H9 (cell line): ENCODE data around the gene MCF2L2. TPM values are rescaled to one million over a fixed set of nuclear protein-coding genes. Genes with fewer than 3 reads are reported as not detected.

ENCODE experiments used
- DNase-seq: peaks from one replicate; pipeline ENCODE4 v3.0.0-alpha.2; 2017
- H2AFZ ChIP-seq: one replicate; pipeline ENCODE4 v1.6.1; 2013; ENCODE audit warnings: mild to moderate bottlenecking, low read length, control low read depth, moderate library complexity
- H2AK5ac ChIP-seq: 2 replicates; pipeline ENCODE4 v1.6.1; 2013; ENCODE audit warnings: low read length, control low read depth, mixed read lengths; ENCODE audit not compliant: insufficient read length
- H2BK120ac ChIP-seq: one replicate; pipeline ENCODE4 v1.6.1; 2013; ENCODE audit warnings: low read depth, mild to moderate bottlenecking, low read length, control low read depth, inconsistent platforms; ENCODE audit not compliant: poor library complexity, severe bottlenecking
- H2BK12ac ChIP-seq: 2 replicates; pipeline ENCODE4 v1.6.1; 2013; ENCODE audit warnings: low read length, control low read depth, mixed read lengths, low read depth; ENCODE audit not compliant: insufficient read length
- H2BK15ac ChIP-seq: 2 replicates; pipeline ENCODE4 v1.6.1; 2013; ENCODE audit warnings: low read depth, low read length, control low read depth
- H2BK20ac ChIP-seq: one replicate; pipeline ENCODE4 v1.6.1; 2013; ENCODE audit warnings: low read depth, mild to moderate bottlenecking, low read length, control low read depth, inconsistent platforms; ENCODE audit not compliant: poor library complexity, severe bottlenecking
- H2BK5ac ChIP-seq: 2 replicates; pipeline ENCODE4 v1.6.1; 2013; ENCODE audit warnings: low read length, control low read depth, mixed read lengths; ENCODE audit not compliant: insufficient read length
- H3K14ac ChIP-seq: 2 replicates; pipeline ENCODE4 v1.6.1; 2013; ENCODE audit warnings: low read length, control low read depth; ENCODE audit not compliant: insufficient read depth
- H3K18ac ChIP-seq: 2 replicates; pipeline ENCODE4 v1.6.1; 2013; ENCODE audit warnings: low read depth, mild to moderate bottlenecking, mixed read lengths, low read length, control low read depth; ENCODE audit not compliant: insufficient read length
- H3K23ac ChIP-seq: 2 replicates; pipeline ENCODE4 v1.6.1; 2013; ENCODE audit warnings: low read length, control low read depth, mixed read lengths, low read depth; ENCODE audit not compliant: insufficient read length
- H3K23me2 ChIP-seq: 2 replicates; pipeline ENCODE4 v1.6.1; 2013; ENCODE audit warnings: low read depth, mild to moderate bottlenecking, mixed read lengths, low read length, control low read depth; ENCODE audit not compliant: insufficient read length, poor library complexity, severe bottlenecking
- H3K27ac ChIP-seq: 2 replicates; pipeline ENCODE4 v1.5.1; 2013; ENCODE audit warnings: low read length, control low read depth, mixed read lengths, low read depth; ENCODE audit not compliant: insufficient read length
- H3K27me3 ChIP-seq: 2 replicates; pipeline ENCODE4 v1.6.1; 2013; ENCODE audit warnings: low read length, control low read depth, inconsistent platforms; ENCODE audit not compliant: insufficient read depth
- H3K4ac ChIP-seq: 2 replicates; pipeline ENCODE4 v1.6.1; 2013; ENCODE audit warnings: low read depth, mild to moderate bottlenecking, control low read depth, inconsistent platforms, low read length, moderate library complexity
- H3K4me1 ChIP-seq: 2 replicates; pipeline ENCODE4 v1.6.1; 2013; ENCODE audit warnings: low read length, control low read depth, inconsistent platforms; ENCODE audit not compliant: insufficient read depth
- H3K4me2 ChIP-seq: 2 replicates; pipeline ENCODE4 v1.6.1; 2013; ENCODE audit warnings: low read length, control low read depth, mixed read lengths; ENCODE audit not compliant: insufficient read length, insufficient read depth
- H3K56ac ChIP-seq: 2 replicates; pipeline ENCODE4 v1.6.1; 2013; ENCODE audit warnings: low read depth, mild to moderate bottlenecking, mixed read lengths, low read length, control low read depth; ENCODE audit not compliant: insufficient read length
- H3K79me1 ChIP-seq: 2 replicates; pipeline ENCODE4 v1.6.1; 2013; ENCODE audit warnings: low read depth, mild to moderate bottlenecking, moderate library complexity, low read length, control low read depth, inconsistent platforms; ENCODE audit not compliant: insufficient read depth, poor library complexity, severe bottlenecking
- H3K79me2 ChIP-seq: 2 replicates; pipeline ENCODE4 v1.6.1; 2013; ENCODE audit warnings: low read length, control low read depth, inconsistent platforms; ENCODE audit not compliant: insufficient read depth
- H3K9ac ChIP-seq: 2 replicates; pipeline ENCODE4 v1.6.1; 2013; ENCODE audit warnings: low read length, control low read depth, mixed read lengths; ENCODE audit not compliant: insufficient read length; ENCODE audit errors: extremely low read depth
- H3K9me3 ChIP-seq: one replicate; pipeline ENCODE4 v1.6.1; 2013; ENCODE audit warnings: low read depth, low read length, inconsistent platforms; ENCODE audit not compliant: control insufficient read depth
- H3T11ph ChIP-seq: one replicate; pipeline ENCODE4 v1.6.1; 2013; ENCODE audit warnings: mild to moderate bottlenecking, low read length, control low read depth, inconsistent platforms
- H4K20me1 ChIP-seq: one replicate; pipeline ENCODE4 v1.6.1; 2013; ENCODE audit not compliant: control insufficient read depth, insufficient read length, insufficient read depth
- H4K5ac ChIP-seq: 2 replicates; pipeline ENCODE4 v1.6.1; 2013; ENCODE audit warnings: low read depth, mild to moderate bottlenecking, mixed read lengths, low read length, control low read depth; ENCODE audit not compliant: insufficient read length
- H4K8ac ChIP-seq: replicated peaks from 2 replicates; pipeline ENCODE4 v1.6.1; 2013; ENCODE audit warnings: low read length, control low read depth, mixed read lengths, low read depth; ENCODE audit not compliant: insufficient read length
- H4K91ac ChIP-seq: 2 replicates; pipeline ENCODE4 v1.6.1; 2013; ENCODE audit warnings: low read depth, mild to moderate bottlenecking, moderate library complexity, mixed read lengths, low read length, control low read depth; ENCODE audit not compliant: insufficient read length
- H3K27ac Mint-ChIP-seq, 3 experiments: 2 replicates in 2 of 3; 3 replicates in 1 of 3; pipeline ENCODE4 v1.8.0; 2020 to 2021; ENCODE audit warnings: mixed read lengths in 3 of 3, mild to moderate bottlenecking in 1 of 3, moderate library complexity in 1 of 3
- H3K27me3 Mint-ChIP-seq: 2 replicates; pipeline ENCODE4 v1.8.0; 2021; ENCODE audit warnings: low read depth, mild to moderate bottlenecking, moderate library complexity, mixed read lengths
- H3K36me3 Mint-ChIP-seq, 3 experiments: 2 replicates in 2 of 3; 3 replicates in 1 of 3; pipeline ENCODE4 v1.8.0; 2020 to 2021; ENCODE audit warnings: low read depth in 3 of 3, mixed read lengths in 3 of 3; ENCODE audit not compliant: insufficient read depth in 1 of 3
- H3K4me1 Mint-ChIP-seq, 2 experiments: 2 replicates each; pipeline ENCODE4 v1.8.0; 2020; ENCODE audit warnings: mixed read lengths in 2 of 2
- H3K4me3 Mint-ChIP-seq, 2 experiments: 2 replicates in 1 of 2; 3 replicates in 1 of 2; pipeline ENCODE4 v1.8.0; 2020 to 2021; ENCODE audit warnings: mild to moderate bottlenecking in 2 of 2, mixed read lengths in 2 of 2, moderate library complexity in 1 of 2
- H3K9me3 Mint-ChIP-seq, 2 experiments: 2 replicates in 1 of 2; 3 replicates in 1 of 2; pipeline ENCODE4 v1.8.0; 2020; ENCODE audit warnings: mild to moderate bottlenecking in 2 of 2, mixed read lengths in 2 of 2, moderate library complexity in 1 of 2
- CTCF ChIP-seq: fragments of 200-600 bp; sonication (generic); conservative IDR thresholded peaks from 3 replicates; pipeline ENCODE4 v1.8.0; 2021; ENCODE audit warnings: antibody characterized with exemption, mild to moderate bottlenecking
- WGBS: extraction: QIAGEN DNeasy Blood & Tissue Kit; methylation state at CpG from one replicate; pipeline ENCODE4 v1.1.7; 2013; ENCODE audit warnings: missing lambda C conversion rate, low lambda C conversion rate, mixed read lengths; ENCODE audit not compliant: insufficient read length; ENCODE audit errors: extremely low coverage; 5-methylcytosine and 5-hydroxymethylcytosine counted together
- total RNA-seq: library from RNA; stranded (reverse); gene quantifications from 2 replicates; pipeline ENCODE4 v1.2.1, GENCODE V29; 2021

The MCF2L2 gene
- total RNA-seq, 1 experiment from 2014 or later = 6.4 TPM

- TF ChIP-seq CTCF = no peak
- H3K79me2 ChIP-seq = no peaks in the 10 kb centered on the region
- no peak overlapping the region for H2BK20ac ChIP-seq
- H2BK120ac ChIP-seq = no peak overlapping the region
- H2BK12ac ChIP-seq = no peak overlapping the region
- H4K8ac ChIP-seq = no peak overlapping the region
- no peak overlapping the region for H4K5ac ChIP-seq
- no peak overlapping the region for H3K23ac ChIP-seq
- H3K56ac ChIP-seq = no peak overlapping the region
- no peak overlapping the region for H4K91ac ChIP-seq
- Mint-ChIP-seq H3K27me3 (no peaks in the 10 kb centered on the region), H3K27ac (peak overlapping the region in 2 of 3 experiments; percentile 8 to 12; a peak in 4 of 7 replicates), H3K36me3 (peaks cover 0 to 9% (median 5%) of the 10 kb centered on the region in 3 experiments; a peak in 6 of 7 replicates), H3K9me3 (no peaks in the 10 kb centered on the region), H3K4me3 (no peak overlapping the region), H3K4me1 (peaks cover 15 to 21% of the 10 kb centered on the region in 2 experiments)
- H3K9ac ChIP-seq = no peak overlapping the region
- no peak overlapping the region for H2AK5ac ChIP-seq
- no peak overlapping the region for H3K4me2 ChIP-seq
- H3K23me2 ChIP-seq = no peaks in the 10 kb centered on the region
- DNase-seq = no peak
- H3K4me1 ChIP-seq = no peaks in the 10 kb centered on the region
- H2BK5ac ChIP-seq = no peak overlapping the region
- H3T11ph ChIP-seq = no peak overlapping the region
- H3K27ac ChIP-seq = no peak overlapping the region
- H3K4ac ChIP-seq = no peak overlapping the region
- no CpG with 5 or more reads among the region's 8 CpGs for WGBS
- no peaks in the 10 kb centered on the region for H3K79me1 ChIP-seq
- H2AFZ ChIP-seq = no peak overlapping the region
- H3K9me3 ChIP-seq = no peaks in the 10 kb centered on the region
- no peak overlapping the region for H3K18ac ChIP-seq
- no peak overlapping the region for H3K14ac ChIP-seq
- no peaks in the 10 kb centered on the region for H4K20me1 ChIP-seq
- H2BK15ac ChIP-seq = no peak overlapping the region
- no peaks in the 10 kb centered on the region for H3K27me3 ChIP-seq
Measured at GRCh38 chr3:183315739-183316138, 112.7 kb downstream of the MCF2L2 start.
